Measurements from ENCODE around the gene PPM1L.

PPM1L gene

GRCh38 chr3:160763073-160763472 is 7.0 kb downstream of the PPM1L start:
- no peak for DNase-seq (ENCODE audit: low spot score)

- no peak for DNase-seq (ENCODE audit: low spot score)
Measured at GRCh38 chr3:160765211-160765610, 9.2 kb downstream of the PPM1L start.

GRCh38 chr3:160768031-160768430 is 12.0 kb downstream of the PPM1L start:
- no peak for DNase-seq (ENCODE audit: low spot score)

- no peak for DNase-seq (ENCODE audit: low spot score)
Measured at GRCh38 chr3:160768918-160769317, 12.9 kb downstream of the PPM1L start.

- DNase-seq (ENCODE audit: low spot score): no peak
Measured at GRCh38 chr3:160771811-160772459, 15.9 kb downstream of the PPM1L start.

GRCh38 chr3:160773722-160774121 is 17.7 kb downstream of the PPM1L start:
- DNase-seq (ENCODE audit: low spot score): no peak

GRCh38 chr3:160774172-160774571 is 18.1 kb downstream of the PPM1L start:
- DNase-seq (ENCODE audit: low spot score): no peak

- no peak for DNase-seq (ENCODE audit: low spot score)
Measured at GRCh38 chr3:160778480-160778879, 22.4 kb downstream of the PPM1L start.

GRCh38 chr3:160779040-160779439 is 23.0 kb downstream of the PPM1L start:
- no peak for DNase-seq (ENCODE audit: low spot score)

GRCh38 chr3:160780245-160780644 is 24.2 kb downstream of the PPM1L start:
- DNase-seq (ENCODE audit: low spot score): no peak

- no peak for DNase-seq (ENCODE audit: low spot score)
Measured at GRCh38 chr3:160781402-160781801, 25.4 kb downstream of the PPM1L start.

- no peak for DNase-seq (ENCODE audit: low spot score)
Measured at GRCh38 chr3:160781863-160782262, 25.8 kb downstream of the PPM1L start.

- DNase-seq (ENCODE audit: low spot score): no peak
Measured at GRCh38 chr3:160784853-160785252, 28.8 kb downstream of the PPM1L start.

- no peak for DNase-seq (ENCODE audit: low spot score)
Measured at GRCh38 chr3:160790726-160791125, 34.7 kb downstream of the PPM1L start.

GRCh38 chr3:160792540-160792939 is 36.5 kb downstream of the PPM1L start:
- DNase-seq (ENCODE audit: low spot score): no peak

- DNase-seq (ENCODE audit: low spot score): no peak
Measured at GRCh38 chr3:160793722-160794252, 37.8 kb downstream of the PPM1L start.

GRCh38 chr3:160796089-160796812 is 40.2 kb downstream of the PPM1L start:
- no peak for DNase-seq (ENCODE audit: low spot score)

- DNase-seq (ENCODE audit: low spot score): no peak
Measured at GRCh38 chr3:160796813-160797164, 40.8 kb downstream of the PPM1L start.

GRCh38 chr3:160797356-160797755 is 41.3 kb downstream of the PPM1L start:
- no peak for DNase-seq (ENCODE audit: low spot score)

- no peak for DNase-seq (ENCODE audit: low spot score)
Measured at GRCh38 chr3:160801386-160802118, 45.5 kb downstream of the PPM1L start.

- DNase-seq (ENCODE audit: low spot score): no peak
Measured at GRCh38 chr3:160804762-160805161, 48.7 kb downstream of the PPM1L start.

- no peak for DNase-seq (ENCODE audit: low spot score)
Measured at GRCh38 chr3:160806094-160806493, 50.1 kb downstream of the PPM1L start.

GRCh38 chr3:160806686-160807085 is 50.7 kb downstream of the PPM1L start:
- DNase-seq (ENCODE audit: low spot score): no peak
